Transverse colon (tissue), 4 donors: Measurements from ENCODE around the gene JARID2.

Source experiments
- CTCF ChIP-seq, 5 experiments: fragments of 200-600 bp in 3 of 5; fragments of 450-650 bp in 2 of 5; sonication (generic) in 3 of 5; IDR thresholded peaks; 1 replicate in 2 of 5; 2 replicates in 3 of 5; pipeline ENCODE4 v1.5.1; 2016 to 2017; ENCODE audit warnings: antibody characterized with exemption in 5 of 5, inconsistent platforms in 3 of 5, mild to moderate bottlenecking in 2 of 5, moderate library complexity in 1 of 5
- POLR2A ChIP-seq: fragments of 450-650 bp; IDR thresholded peaks from one replicate; pipeline ENCODE4 v1.6.1; 2016; ENCODE audit warnings: antibody characterized with exemption, mild to moderate bottlenecking, moderate library complexity
- POLR2AphosphoS5 ChIP-seq, 3 donors: sonication (generic); formaldehyde crosslinking; IDR thresholded peaks; one replicate each; pipeline ENCODE4 v1.6.1; 2016; ENCODE audit warnings: antibody characterized with exemption in 3 of 3

- TF ChIP-seq CTCF (IDR thresholded peaks at IDR 0.05) (no peak), POLR2A (no peak), POLR2AphosphoS5 (IDR thresholded peaks at IDR 0.05) (no peak)
Observed at GRCh38 chr6:15553031-15553430, 307.2 kb downstream of the JARID2 start.
